GM18508 (cell line): ENCODE results near the gene SESN3.
"Not testable (repeated sequence)": the region's sequence is repeated elsewhere in the genome, so short reads cannot be mapped to it uniquely, and the experiment has no call there.

Experiments used
- ATAC-seq: cut with Tn5 transposase; IDR thresholded peaks from one replicate; pipeline ENCODE4 v1.9.1; 2021; ENCODE audit warnings: moderate number of reproducible peaks; ENCODE audit not compliant: insufficient read depth, unreplicated experiment

SESN3 gene

DNA sequence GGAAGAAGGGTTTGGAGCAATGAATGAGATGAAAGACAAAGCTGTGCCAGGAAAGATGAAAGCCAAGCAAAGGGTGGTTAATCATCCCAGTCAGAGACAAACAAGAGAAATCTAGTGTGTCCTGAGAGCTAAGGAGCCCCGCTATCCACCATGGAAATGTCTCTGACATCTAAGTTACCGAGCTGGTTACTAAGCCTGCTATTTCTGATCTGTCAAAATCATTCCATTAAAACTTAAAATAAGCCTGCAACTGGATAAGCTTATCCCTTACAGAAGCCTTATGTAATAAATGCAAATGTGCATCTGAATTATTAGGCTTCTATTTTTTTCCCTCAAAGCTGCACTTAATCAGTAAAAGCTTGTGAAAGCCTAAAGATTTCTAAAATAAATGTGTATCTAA, 22.1 kb upstream of the SESN3 start:
- no peak for ATAC-seq

DNA sequence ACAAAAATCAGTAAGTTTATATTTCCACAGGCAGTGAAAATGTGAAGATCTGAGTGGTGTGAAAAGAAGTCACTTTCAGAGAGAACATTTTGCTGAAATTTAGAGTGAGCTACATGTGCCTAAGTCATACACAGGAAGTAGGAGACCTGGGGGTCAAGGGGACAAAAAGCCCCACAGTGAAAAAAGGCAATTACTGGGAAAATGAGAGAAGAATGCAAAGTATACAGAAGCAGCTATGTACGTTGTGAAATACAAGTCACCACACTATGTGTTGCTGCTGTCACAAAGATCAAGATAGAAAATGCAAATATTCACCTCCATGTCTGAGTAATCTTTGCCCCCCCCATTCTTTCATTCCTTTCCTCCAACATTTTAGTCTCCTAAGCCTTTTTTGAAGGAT, 21.6 kb upstream of the SESN3 start:
- no peak for ATAC-seq

DNA sequence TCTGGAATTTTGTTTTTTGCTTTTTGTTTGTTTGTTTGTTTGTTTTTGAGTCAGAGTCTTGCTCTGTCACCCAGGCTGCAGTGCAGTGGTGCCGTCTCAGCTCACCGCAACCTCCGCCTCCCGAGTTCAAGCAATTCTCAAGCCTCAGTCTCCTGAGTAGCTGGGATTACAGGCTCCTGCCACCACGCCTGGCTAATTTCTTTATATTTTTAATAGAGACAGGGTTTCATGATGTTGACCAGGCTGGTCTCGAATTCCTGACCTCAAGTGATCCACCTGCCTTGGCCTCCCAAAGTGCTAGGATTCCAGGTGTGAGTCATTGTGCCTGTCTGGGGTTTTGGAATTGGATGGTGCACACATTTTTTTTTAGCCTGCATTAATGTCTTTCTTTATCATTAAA, 20.9 kb upstream of the SESN3 start:
- ATAC-seq = not testable (repeated sequence)

DNA sequence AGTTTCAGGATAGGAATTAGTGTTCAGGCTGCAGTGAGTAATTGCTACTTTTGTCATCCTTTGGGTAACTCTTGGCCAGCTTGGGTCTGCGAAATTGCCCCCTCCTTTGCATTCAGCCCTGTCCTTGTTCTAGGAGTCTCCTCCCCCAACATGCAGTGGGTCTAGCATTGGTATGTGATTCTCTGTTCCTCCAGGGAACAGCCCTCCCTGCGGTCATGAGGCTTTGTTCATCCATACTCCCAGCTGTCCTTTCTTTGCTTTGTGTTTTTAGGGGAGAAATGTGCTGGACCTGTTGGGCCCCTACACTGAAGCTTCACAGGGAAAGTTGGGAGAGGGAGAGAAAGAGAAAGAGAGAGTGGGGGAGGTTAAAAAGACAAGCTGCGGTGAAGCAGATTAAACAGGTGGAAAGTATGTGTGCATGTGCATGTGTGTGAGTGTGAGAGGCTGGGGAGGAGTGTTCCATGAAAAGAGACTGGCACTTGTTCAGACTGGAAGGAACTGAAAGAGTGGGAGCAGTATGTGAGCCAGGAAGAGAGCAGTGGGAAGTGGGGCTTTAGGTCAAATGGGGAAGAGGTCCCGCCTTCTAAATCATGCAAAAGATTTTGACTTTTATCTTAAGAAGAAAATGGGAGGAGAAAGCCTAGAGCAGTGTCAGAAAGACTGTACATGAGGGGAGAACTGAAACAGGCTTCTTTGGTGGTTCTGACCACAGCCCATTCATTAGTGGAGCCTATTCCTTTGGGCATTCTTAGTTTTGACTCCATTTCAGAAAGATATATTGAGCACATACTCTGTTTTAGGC, 17.9 kb upstream of the SESN3 start:
- ATAC-seq = peak; percentile 86

DNA sequence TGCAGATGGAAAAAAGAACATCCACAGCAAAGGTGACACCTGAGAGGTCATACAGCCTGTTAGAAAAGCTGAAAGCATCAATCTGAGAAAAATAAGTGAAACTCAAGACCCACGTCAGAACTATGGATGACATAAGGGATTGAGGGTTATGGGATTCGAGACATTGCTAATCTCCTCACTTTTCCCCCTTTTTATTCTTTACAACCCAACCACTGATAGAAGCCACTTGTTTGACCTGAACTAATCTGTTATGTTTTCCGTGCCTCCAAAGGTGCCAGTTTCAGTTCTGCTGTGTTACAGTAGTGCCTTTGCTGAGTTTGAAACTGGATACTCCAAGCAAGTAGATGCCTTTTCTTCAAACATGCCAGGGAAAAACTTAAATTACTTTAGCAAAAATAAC, 16.9 kb upstream of the SESN3 start:
- ATAC-seq = no peak

DNA sequence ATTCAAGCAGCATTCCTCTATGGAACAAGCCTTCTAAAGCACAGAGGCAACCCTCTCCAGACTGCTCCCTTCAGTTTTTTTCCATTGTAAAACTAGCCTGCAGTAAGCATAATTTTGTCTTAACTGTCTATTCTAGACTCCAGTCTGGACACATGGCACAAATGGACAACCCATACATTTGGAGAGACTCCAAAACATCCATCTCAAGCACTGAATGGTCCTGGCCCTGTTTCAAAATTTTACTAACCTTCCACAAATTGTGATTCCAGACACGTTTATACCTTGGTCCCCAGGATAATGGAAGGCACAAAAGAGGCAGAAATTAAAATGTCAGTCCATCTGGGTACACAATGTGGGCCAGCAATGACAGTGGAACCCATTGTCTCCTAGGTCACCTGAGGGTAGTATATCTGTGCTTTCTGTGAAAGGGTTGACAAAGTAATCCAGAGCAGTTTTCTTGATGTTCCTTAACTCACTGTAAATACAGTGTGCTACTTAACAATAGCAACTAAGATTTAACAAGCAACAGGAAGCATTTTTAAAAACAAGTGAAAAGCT, 16.2 kb upstream of the SESN3 start:
- ATAC-seq = no peak

DNA sequence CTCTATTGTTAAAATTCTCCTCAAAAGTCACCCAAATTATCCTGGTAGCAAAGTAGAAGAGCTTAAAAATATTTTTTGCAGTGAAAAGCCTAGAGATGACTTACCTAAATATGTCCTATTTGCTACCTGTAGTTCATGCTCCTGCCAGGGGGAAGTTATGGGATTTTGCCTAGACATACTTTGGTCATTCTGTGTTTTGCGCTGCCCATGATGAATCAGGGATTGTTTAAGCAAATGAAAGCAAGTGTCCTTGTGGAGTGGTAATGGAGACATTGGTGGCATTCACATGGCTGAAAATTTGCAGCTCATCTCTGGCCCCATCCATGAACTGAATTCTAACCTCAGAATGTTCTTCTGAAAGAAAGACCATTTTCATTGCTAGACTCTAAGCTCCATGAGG, 14.6 kb upstream of the SESN3 start:
- ATAC-seq = no peak

DNA sequence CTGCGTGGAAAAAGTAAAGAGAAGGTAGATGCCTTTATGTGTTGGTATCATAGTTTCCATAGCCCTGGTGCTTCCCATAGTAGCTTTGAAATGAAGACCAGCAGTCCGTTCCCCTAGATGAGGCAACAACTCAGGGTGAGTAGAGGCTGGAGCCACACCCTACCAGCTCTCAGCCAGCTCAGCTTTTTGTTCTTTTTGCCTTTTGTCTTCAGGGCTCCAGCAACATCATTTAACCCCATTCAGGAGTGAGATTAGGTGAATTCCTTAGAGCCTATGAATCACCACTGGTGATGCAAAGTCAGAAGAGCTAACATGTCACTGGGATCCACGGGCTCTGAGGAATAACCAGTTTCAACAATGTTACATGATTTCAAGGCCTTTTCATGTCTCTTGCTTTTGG, 14.0 kb upstream of the SESN3 start:
- no peak for ATAC-seq

DNA sequence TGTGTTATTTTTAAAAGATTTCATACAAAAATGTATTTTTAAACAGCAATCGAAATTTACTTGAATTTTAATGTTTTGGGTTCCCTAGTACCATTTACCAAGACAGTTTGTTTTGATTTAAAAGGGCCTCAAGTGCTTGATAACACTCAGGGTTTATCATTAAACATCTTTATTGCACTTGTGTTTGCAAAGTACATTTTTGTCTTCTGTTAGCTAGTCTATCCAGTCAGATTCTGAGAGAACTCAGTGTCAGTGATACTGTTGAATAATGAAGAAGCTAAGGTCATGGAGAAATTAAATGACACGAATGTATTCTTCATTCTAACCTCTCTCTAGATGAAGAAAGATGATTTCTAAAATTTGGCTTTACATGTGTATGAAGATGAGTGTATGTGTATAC, 12.7 kb upstream of the SESN3 start:
- ATAC-seq = no peak

DNA sequence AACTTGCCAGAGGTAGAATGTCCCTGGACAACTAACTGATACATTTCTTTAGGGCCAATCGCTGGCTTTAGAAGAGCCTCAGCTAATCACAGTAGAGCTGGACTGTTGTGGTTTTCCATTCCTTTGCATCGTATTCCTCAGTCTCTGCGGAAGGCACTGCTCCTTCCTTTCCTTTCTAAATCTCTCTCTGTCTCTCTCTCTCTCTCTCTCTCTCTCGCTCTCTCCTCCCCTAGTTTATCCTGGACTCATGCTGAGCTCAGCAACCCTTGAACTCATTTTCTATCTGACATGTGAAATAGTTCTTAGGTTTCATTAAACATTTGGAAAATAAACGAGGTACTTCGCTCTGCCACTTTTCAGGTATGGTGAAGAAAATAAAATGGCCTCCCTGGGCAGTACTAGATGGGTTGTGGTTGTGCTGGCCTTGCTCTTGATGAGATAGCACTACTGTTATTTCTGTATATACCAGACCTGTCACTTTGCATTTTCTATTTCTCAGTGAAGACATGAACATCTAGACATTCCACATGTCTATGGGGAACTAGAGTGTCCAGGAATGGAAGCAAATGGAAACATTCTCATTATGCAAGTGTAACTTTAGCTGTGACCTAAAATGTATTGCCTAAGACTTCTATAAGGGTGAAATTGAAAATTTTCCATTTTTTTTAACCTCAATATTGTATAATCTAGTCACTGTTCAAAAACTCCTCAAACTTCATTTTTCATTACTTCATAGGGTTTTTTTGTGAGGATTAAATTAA, 12.0 kb upstream of the SESN3 start:
- ATAC-seq = no peak

DNA sequence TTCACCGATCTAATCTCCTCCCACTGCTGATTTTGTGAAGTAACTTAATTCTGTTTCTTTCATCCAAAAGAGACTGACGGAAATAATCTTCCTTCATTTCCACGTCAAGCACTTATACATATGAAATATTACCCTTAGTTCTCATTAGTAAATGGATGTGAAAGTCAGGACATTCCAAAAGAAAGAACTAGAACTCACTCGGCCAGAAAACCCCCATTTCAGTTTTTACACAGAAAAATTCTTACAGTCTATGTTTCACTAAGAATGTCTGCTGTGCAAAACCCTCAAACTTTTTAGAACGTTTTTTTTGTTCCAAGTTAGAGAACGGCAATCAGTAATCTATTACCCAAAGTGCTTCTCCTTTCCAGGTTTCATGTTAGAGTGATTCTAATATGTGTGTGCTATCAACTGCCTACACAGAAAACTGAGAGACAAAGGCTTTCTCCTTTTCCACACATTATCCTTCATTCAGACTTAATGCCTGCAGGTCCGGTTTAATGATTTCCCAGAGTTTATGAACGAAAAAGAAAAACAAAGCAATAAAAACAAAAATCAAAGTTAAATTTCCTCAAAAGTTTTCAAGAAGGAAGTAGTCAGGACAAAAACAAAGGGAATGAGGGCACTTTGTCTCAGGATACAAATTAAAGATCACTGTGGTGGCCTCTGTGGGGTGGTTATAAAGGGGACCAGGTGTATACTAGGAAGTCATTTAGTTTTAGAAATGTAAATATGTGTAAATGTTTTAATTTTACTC, 11.3 kb upstream of the SESN3 start:
- peak; percentile 53 for ATAC-seq

DNA sequence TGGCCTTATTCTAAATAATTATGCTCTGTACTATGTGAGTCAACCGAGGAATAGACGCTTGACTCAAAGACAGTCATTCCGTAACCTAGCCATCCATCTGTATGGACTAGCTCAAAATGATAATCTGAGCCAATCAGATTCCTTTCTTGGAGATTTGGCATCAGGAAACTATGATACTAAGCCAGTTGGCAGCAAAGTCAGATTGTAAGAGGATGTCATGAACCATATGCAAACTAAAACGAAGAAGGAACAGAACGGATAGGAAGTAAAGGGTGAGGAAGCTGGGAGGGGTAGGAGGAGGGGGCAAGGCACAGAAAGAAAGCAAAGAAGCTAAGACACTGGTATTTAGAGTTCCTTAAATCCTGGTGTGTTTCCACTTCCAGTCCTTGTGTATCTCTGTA, 10.7 kb upstream of the SESN3 start:
- peak; percentile 73 for ATAC-seq

DNA sequence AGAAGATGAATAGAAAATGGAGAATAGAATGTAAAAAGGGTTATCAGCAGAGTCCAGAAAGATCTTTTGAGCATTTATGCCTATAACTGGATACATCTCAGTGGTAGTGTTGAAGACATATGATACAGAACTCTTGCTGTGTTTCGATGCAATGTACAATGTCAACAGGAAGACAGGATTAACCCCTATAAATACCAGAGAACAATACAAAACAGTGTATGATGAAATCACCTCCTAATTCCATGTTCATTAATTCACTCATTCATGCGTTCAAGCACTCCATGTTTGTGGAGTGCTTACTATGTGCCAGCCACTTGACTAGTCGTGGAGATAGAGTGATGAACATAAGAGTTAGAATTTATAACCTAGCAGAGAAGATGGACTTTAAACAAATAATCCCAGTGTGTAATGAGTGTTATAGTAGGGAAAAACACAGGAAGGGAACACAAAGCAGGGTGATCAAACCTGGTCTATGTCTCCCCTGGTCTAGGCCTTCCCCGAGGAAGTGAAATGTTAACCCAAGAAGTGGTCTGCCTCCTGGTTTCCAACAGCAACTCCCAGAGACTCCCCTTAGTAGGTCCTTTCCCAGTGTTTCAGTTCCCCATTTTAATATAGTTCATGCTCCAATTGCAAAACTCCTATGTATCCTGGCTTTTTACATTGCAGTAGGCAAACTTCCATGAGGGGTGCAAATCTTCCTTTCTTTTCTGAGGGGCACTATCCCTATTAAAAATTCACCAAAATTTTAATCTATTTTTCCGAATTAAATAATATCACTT, 9.1 kb upstream of the SESN3 start:
- ATAC-seq = no peak

DNA sequence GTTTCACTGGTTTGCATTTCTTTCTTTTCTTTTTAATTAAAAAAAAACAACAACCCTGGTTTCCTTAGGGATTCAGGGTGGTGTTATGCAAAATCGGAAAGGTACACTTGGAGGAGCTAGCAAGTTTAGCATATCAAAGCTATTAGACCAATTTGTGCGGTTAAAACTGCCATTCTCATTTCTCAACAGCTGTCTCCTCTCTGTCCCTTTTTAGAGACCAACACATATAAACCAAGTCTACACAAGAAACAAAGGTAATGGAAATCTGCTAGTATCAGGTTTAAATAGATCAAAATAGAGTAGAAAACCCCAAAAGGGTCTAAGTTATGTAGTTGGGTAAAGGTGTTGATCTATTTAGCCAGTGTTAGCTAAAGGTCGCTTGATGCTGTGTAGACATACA, 1.7 kb upstream of the SESN3 start:
- no peak for ATAC-seq

DNA sequence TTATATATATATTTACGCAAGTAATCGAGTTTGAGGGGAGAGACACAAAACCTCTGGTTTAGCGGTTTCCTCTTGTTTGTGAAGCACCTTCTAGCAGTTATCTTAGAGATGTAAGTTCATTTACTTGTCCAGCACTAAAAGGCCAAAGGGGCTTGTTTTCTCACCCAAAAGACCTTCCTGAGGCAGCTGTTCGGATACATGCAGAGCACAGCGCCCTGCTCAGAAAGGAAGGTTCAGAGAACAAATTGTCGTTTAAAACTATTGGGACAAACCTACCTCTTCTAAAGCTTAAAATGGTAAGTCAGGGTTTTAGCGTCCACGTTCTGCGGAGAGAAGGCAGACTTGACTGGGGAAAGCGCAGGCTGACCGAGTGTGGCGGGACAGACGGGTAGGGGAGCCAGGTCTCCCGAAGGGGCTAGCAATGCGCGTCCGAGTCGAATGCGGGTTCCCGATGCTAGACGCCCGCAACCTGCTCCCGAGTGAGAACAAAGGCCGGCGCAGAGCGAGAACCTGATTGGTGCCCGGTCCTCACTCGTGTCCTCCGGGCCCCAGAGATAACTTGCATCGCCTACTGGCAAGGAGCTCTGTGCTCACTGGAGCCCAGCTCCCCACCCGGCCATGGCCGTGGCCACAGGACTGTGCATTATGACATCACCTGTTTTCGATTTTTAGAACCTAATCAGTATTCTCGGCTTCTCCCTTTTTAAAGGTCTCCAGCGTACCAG, 1.0 kb upstream of the SESN3 start:
- ATAC-seq = peak; percentile 29

DNA sequence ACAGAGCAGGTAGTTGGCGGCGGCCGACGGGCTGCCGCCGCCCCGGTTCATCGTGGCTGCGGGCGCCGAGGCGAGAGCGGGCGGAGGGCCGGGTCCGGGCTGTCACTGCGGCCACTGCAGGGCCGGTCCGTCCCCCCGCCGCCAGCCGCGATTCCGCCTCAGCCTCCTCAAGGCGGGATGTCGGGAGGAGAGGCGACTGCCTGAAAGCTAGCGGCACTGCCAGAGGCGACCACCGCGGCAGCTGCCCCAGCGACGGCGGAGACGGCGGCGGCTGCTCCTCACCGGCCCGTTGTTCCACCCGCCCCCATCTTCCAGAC, 234 bp downstream of the SESN3 start:
- no peak for ATAC-seq

DNA sequence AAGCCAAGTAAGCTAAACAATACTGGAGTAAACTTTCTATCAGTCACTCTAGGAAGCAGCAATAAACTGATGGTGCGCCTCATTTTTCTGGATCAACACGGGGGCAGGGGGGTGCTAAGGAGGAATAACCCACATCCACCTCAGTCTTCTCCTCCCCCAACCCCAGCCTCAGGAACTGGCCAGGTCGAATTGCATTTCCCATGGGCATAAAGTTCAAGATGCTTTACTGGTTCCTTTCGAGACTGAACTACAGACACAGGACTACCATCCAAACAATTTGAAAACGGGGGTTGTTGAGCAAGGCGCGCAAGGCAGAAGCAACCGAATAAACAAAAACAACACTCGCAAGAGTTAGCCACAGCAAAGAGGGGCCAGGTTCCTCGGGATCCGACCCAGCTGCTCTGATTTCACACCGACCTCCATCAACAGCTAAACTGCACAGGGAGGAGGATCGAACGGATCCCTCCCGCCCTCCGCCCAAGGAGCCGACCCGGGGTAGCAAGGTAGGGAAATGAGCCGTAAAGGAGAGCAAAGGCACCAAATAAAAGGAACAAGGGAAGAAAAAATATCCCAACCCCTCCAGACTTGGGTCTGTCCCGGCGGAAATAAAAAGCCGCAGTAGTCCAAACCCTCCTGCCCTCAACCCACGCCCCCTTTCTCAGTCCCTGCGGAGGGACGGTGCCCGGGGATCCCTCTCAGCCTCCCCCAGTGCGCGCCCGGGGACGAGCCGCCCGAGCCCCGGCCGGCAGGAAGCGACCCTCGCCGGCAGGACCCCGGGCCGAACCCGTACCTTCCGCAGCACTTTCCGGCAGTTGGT, 801 bp downstream of the SESN3 start:
- ATAC-seq = no peak

DNA sequence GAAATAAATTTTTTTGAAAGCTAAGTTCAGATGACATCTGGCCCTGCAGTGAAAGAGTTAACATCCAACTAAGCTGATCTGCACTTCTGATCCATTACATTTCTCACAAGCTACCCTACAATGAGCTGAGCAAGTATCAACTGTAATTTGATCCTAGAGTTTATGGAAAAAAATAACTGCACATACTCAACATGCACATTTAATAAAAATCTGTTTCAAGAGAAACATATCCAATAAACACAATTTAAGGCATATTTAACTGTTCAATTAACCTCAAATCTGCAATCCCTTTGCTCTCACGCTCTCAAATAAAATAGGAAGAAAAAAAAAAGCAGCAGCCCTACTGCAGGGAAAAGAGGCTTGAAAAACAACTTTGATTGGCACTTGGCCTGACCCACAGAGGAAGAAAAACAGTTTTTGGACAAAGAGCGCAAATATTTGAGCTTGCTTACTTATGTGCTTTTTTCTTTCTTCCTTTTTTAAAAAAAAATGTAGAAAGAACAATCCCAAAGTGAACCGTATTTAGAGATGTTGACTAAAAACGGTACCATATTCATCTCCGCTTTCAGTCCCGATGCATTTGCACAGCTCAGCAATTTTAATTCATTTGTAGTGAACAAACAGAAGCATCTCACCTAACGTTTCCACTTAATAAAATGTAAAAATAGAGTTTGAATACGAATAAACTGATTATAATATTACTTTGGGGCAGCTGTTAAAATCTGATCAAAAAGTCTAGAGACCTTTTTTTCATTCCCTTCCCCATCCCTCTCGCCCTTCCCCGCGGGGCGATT, 1.6 kb downstream of the SESN3 start:
- no peak for ATAC-seq
